GM23338 (cell line): ENCODE data around the gene SMC1A. TPM values are rescaled to one million over a fixed set of nuclear protein-coding genes. Genes with fewer than 3 reads are reported as not detected.

Experiments used
- ATAC-seq: fragments of 200-7000 bp; cut with Tn5 transposase; 3 replicates; pipeline ENCODE4 v1.9.1; 2020
- DNase-seq: peaks from one replicate; pipeline ENCODE4 v3.0.0-alpha.2; 2015; ENCODE audit warnings: low spot score
- H2AFZ ChIP-seq: fragments of 200-600 bp; sonication (generic); 2 replicates; pipeline ENCODE4 v1.8.0; 2016; ENCODE audit warnings: antibody characterized with exemption, mild to moderate bottlenecking, moderate library complexity
- H3F3A ChIP-seq: fragments of 200-600 bp; sonication (generic); replicated peaks from 2 replicates; pipeline ENCODE4 v1.8.0; 2017; ENCODE audit warnings: antibody characterized with exemption, mixed run types, low read depth
- H3K27ac ChIP-seq: fragments of 200-600 bp; sonication (generic); 2 replicates; pipeline ENCODE4 v1.6.1; 2016; ENCODE audit warnings: low read depth
- H3K27me3 ChIP-seq: fragments of 200-600 bp; sonication (generic); 2 replicates; pipeline ENCODE4 v1.8.0; 2016; ENCODE audit warnings: mild to moderate bottlenecking, mixed run types, moderate library complexity; ENCODE audit not compliant: insufficient read depth
- H3K36me3 ChIP-seq: fragments of 200-600 bp; sonication (generic); 2 replicates; pipeline ENCODE4 v1.8.0; 2016; ENCODE audit warnings: mild to moderate bottlenecking; ENCODE audit not compliant: insufficient read depth
- H3K4me1 ChIP-seq: fragments of 200-600 bp; sonication (generic); 2 replicates; pipeline ENCODE4 v1.8.0; 2016; ENCODE audit warnings: mild to moderate bottlenecking, moderate library complexity; ENCODE audit not compliant: insufficient read depth
- H3K4me2 ChIP-seq: fragments of 200-600 bp; sonication (generic); 2 replicates; pipeline ENCODE4 v1.7.1; 2017; ENCODE audit warnings: mixed run types
- H3K4me3 ChIP-seq: fragments of 200-600 bp; sonication (generic); 2 replicates; pipeline ENCODE4 v1.6.1; 2016; ENCODE audit warnings: mixed run types
- H3K79me2 ChIP-seq: fragments of 200-600 bp; sonication (generic); replicated peaks from 2 replicates; pipeline ENCODE4 v1.8.0; 2017; ENCODE audit warnings: mild to moderate bottlenecking; ENCODE audit not compliant: insufficient read depth
- H3K9me2 ChIP-seq: fragments of 200-600 bp; sonication (generic); 2 replicates; pipeline ENCODE4 v1.8.0; 2017; ENCODE audit not compliant: insufficient read depth
- H4K20me1 ChIP-seq: fragments of 200-600 bp; sonication (generic); replicated peaks from 2 replicates; pipeline ENCODE4 v1.8.0; 2017; ENCODE audit warnings: mild to moderate bottlenecking; ENCODE audit not compliant: insufficient read depth
- H3K27ac Mint-ChIP-seq: 2 replicates; pipeline ENCODE4 v1.8.0; 2020; ENCODE audit warnings: inconsistent platforms, mild to moderate bottlenecking, moderate library complexity, mixed read lengths
- H3K27me3 Mint-ChIP-seq: 3 replicates; pipeline ENCODE4 v1.8.0; 2022; ENCODE audit warnings: low read depth, mild to moderate bottlenecking, moderate library complexity, mixed read lengths, inconsistent platforms; ENCODE audit not compliant: insufficient read depth, poor library complexity
- H3K36me3 Mint-ChIP-seq: 3 replicates; pipeline ENCODE4 v1.8.0; 2021; ENCODE audit warnings: low read depth, mild to moderate bottlenecking, inconsistent platforms, moderate library complexity, mixed read lengths
- H3K4me1 Mint-ChIP-seq: 3 replicates; pipeline ENCODE4 v1.8.0; 2020; ENCODE audit warnings: mild to moderate bottlenecking, inconsistent platforms, mixed read lengths
- H3K4me3 Mint-ChIP-seq: 3 replicates; pipeline ENCODE4 v1.8.0; 2021; ENCODE audit warnings: moderate library complexity, mild to moderate bottlenecking, inconsistent platforms, mixed read lengths
- H3K9me3 Mint-ChIP-seq: 3 replicates; pipeline ENCODE4 v1.8.0; 2020; ENCODE audit warnings: moderate library complexity, mild to moderate bottlenecking, inconsistent platforms, mixed read lengths
- CTCF ChIP-seq, 2 experiments: fragments of 200-600 bp in 1 of 2; sonication (generic) in 1 of 2; conservative IDR thresholded peaks; 2 replicates each; pipeline versions ENCODE4 v1.5.1 to v1.6.1; 2016 to 2017; ENCODE audit warnings: antibody characterized with exemption in 2 of 2, low read depth in 2 of 2, mild to moderate bottlenecking in 2 of 2, moderate library complexity in 1 of 2
- NANOG ChIP-seq: IDR thresholded peaks from 2 replicates; pipeline ENCODE4 v1.6.1; 2016; ENCODE audit warnings: antibody characterized with exemption, borderline replicate concordance
- ZNF114 ChIP-seq: fragments of 250-450 bp; sonication (Bioruptor Pico); IDR thresholded peaks from 2 replicates; pipeline ENCODE4 v1.5.0; 2020; ENCODE audit warnings: mild to moderate bottlenecking, moderate library complexity
- ZNF331 ChIP-seq: fragments of 250-450 bp; sonication (Bioruptor Pico); IDR thresholded peaks from 2 replicates; pipeline ENCODE4 v1.5.0; 2020; ENCODE audit warnings: low read depth, mild to moderate bottlenecking, moderate library complexity
- ZNF462 ChIP-seq: fragments of 250-450 bp; sonication (Bioruptor Pico); IDR thresholded peaks from 2 replicates; pipeline ENCODE4 v1.5.0; 2020; ENCODE audit warnings: mild to moderate bottlenecking, moderate library complexity
- polyA plus RNA-seq: library from polyadenylated mRNA; unstranded; fragments of >200 nt; fragmentation: Nextera tagmentation; extraction: Ambion mirVana; gene quantifications from 2 replicates; pipeline ENCODE4 v1.2.1, GENCODE V29; 2016
- total RNA-seq: library from RNA; depleted of rRNA; stranded (reverse); fragments of >200 nt; shearing (Covaris generic); gene quantifications from 2 replicates; pipeline ENCODE4 v1.2.3, GENCODE V29; 2014

The SMC1A gene
- total and polyA plus RNA-seq, 2 experiments from 2014 or later, result 63.3 to 69.0 TPM

- DNase-seq, result peak; percentile 76
Observed at GRCh38 chrX:53445977-53446376, 23.5 kb upstream of the SMC1A start.

GRCh38 chrX:53442322-53442631 lies 19.8 kb upstream of the SMC1A start:
- no peaks in the 10 kb centered on the region for H3K36me3 Mint-ChIP-seq
- H3K4me1 Mint-ChIP-seq, result peaks cover 3% of the 10 kb centered on the region
- Histone ChIP-seq H3F3A (no peaks in the 10 kb centered on the region), H3K4me1 (peaks cover 6% of the 10 kb centered on the region; the same call in 1 of the 2 replicates), H3K27ac (no peak overlapping the region), H3K36me3 (no peaks in the 10 kb centered on the region), H2AFZ (peak overlapping the region; percentile 91), H3K4me2 (peak overlapping the region; percentile 86), H3K27me3 (peaks cover 21% of the 10 kb centered on the region), H4K20me1 (no peaks in the 10 kb centered on the region), H3K9me2 (no peaks in the 10 kb centered on the region), H3K79me2 (no peaks in the 10 kb centered on the region), H3K4me3 (peak overlapping the region; percentile 63)
- no peaks in the 10 kb centered on the region for H3K9me3 Mint-ChIP-seq
- no peak for DNase-seq
- H3K27me3 Mint-ChIP-seq, result peaks cover 8% of the 10 kb centered on the region
- ATAC-seq, result no peak
- H3K4me3 Mint-ChIP-seq, result peak overlapping the region; percentile 77; the same call in 2 of the 3 replicates
- no peak overlapping the region for H3K27ac Mint-ChIP-seq
- TF ChIP-seq ZNF114 (CRISPR knock-in tag) (no peak), ZNF462 (CRISPR knock-in tag) (no peak), NANOG (no peak), ZNF331 (no peak), CTCF (conservative IDR thresholded peaks at IDR 0.05; ENCODE audit: low read depth in 2 of 2) (no peak)

More at GRCh38 chrX:53445977-53446376, 23.5 kb upstream of the SMC1A start:
- TF ChIP-seq CTCF (conservative IDR thresholded peaks at IDR 0.05; ENCODE audit: low read depth in 2 of 2) (peak; percentile 67 to 70), NANOG (no peak)
- Histone ChIP-seq H3K9me2 (no peaks in the 10 kb centered on the region), H3F3A (no peaks in the 10 kb centered on the region), H2AFZ (no peak overlapping the region), H3K27ac (no peak overlapping the region), H3K36me3 (no peaks in the 10 kb centered on the region), H4K20me1 (no peaks in the 10 kb centered on the region), H3K4me1 (no peaks in the 10 kb centered on the region), H3K4me2 (no peak overlapping the region), H3K4me3 (no peak overlapping the region), H3K79me2 (no peaks in the 10 kb centered on the region), H3K27me3 (peaks cover 5% of the 10 kb centered on the region)
- H3K9me3 Mint-ChIP-seq, result no peaks in the 10 kb centered on the region
- H3K36me3 Mint-ChIP-seq, result no peaks in the 10 kb centered on the region
- ATAC-seq, result peak; percentile 64
- H3K4me3 Mint-ChIP-seq, result no peak overlapping the region
- H3K27ac Mint-ChIP-seq, result no peak overlapping the region
- H3K27me3 Mint-ChIP-seq, result peaks cover 2% of the 10 kb centered on the region
- no peaks in the 10 kb centered on the region; the same call in 2 of the 3 replicates for H3K4me1 Mint-ChIP-seq
